MM.1S (cell line): ENCODE measurements around the gene SECISBP2.

Experiments used
- DNase-seq: peaks from one replicate; pipeline ENCODE4 v3.0.0-alpha.2; 2015
- H2AFZ ChIP-seq: fragments of 300-600 bp; sonication (generic); 2 replicates; pipeline ENCODE4 v1.6.0; 2016; ENCODE audit warnings: antibody characterized with exemption, low read length
- H3F3A ChIP-seq: fragments of 300-600 bp; sonication (generic); 2 replicates; pipeline ENCODE4 v1.6.1; 2016; ENCODE audit warnings: mild to moderate bottlenecking, antibody characterized with exemption, low read length, moderate library complexity, mixed read lengths; ENCODE audit not compliant: insufficient read depth
- H3K27ac ChIP-seq: fragments of 300-600 bp; sonication (generic); 2 replicates; pipeline ENCODE4 v1.5.1; 2016; ENCODE audit warnings: mild to moderate bottlenecking, low read length
- H3K27me3 ChIP-seq: fragments of 300-600 bp; sonication (generic); replicated peaks from 2 replicates; pipeline ENCODE4 v1.6.0; 2016; ENCODE audit warnings: low read length; ENCODE audit not compliant: insufficient read depth
- H3K36me3 ChIP-seq: fragments of 300-600 bp; sonication (generic); replicated peaks from 2 replicates; pipeline ENCODE4 v1.6.1; 2016; ENCODE audit warnings: mild to moderate bottlenecking, low read length, mixed read lengths; ENCODE audit not compliant: insufficient read depth
- H3K4me1 ChIP-seq: fragments of 300-600 bp; sonication (generic); 2 replicates; pipeline ENCODE4 v1.6.1; 2016; ENCODE audit warnings: low read length, mixed read lengths
- H3K4me2 ChIP-seq: fragments of 300-600 bp; sonication (generic); 2 replicates; pipeline ENCODE4 v1.6.0; 2016; ENCODE audit warnings: low read depth, low read length
- H3K4me3 ChIP-seq: fragments of 300-600 bp; sonication (generic); 2 replicates; pipeline ENCODE4 v1.5.1; 2016; ENCODE audit warnings: low read length, mixed read lengths
- H3K79me2 ChIP-seq: fragments of 300-600 bp; sonication (generic); 2 replicates; pipeline ENCODE4 v1.6.1; 2016; ENCODE audit warnings: mixed run types, low read length, mixed read lengths
- H3K9ac ChIP-seq: fragments of 300-600 bp; sonication (generic); 2 replicates; pipeline ENCODE4 v1.6.1; 2016; ENCODE audit warnings: low read length, mixed read lengths
- H3K9me2 ChIP-seq: fragments of 300-600 bp; sonication (generic); replicated peaks from 2 replicates; pipeline ENCODE4 v1.6.1; 2016; ENCODE audit warnings: mild to moderate bottlenecking, low read length, mixed read lengths; ENCODE audit not compliant: insufficient read depth
- H3K9me3 ChIP-seq: fragments of 300-600 bp; sonication (generic); replicated peaks from 2 replicates; pipeline ENCODE4 v1.6.1; 2016; ENCODE audit warnings: mild to moderate bottlenecking, low read length, mixed read lengths; ENCODE audit not compliant: insufficient read depth
- H4K20me1 ChIP-seq: fragments of 300-600 bp; sonication (generic); 2 replicates; pipeline ENCODE4 v1.6.1; 2016; ENCODE audit warnings: mild to moderate bottlenecking, low read length, moderate library complexity, mixed read lengths; ENCODE audit not compliant: insufficient read depth
- CTCF ChIP-seq: fragments of 300-600 bp; sonication (generic); IDR thresholded peaks from 2 replicates; pipeline ENCODE4 v1.5.1; 2016; ENCODE audit warnings: antibody characterized with exemption, low read length, mixed read lengths
- EZH2 ChIP-seq: fragments of 300-600 bp; sonication (generic); optimal IDR thresholded peaks from 2 replicates; pipeline ENCODE3; 2017; ENCODE audit warnings: low read depth, mild to moderate bottlenecking, antibody characterized with exemption, low read length, mixed read lengths
- EZH2phosphoT487 ChIP-seq: fragments of 300-600 bp; sonication (generic); IDR thresholded peaks from 2 replicates; pipeline ENCODE4 v1.6.1; 2018; ENCODE audit warnings: antibody characterized with exemption, low read length

SECISBP2 gene

GRCh38 chr9:89397471-89397870, 79.2 kb downstream of the SECISBP2 start:
- Histone ChIP-seq H3K4me2 (no peak overlapping the region), H2AFZ (no peak overlapping the region), H3K79me2 (peaks cover 70% of the 10 kb centered on the region), H3K9ac (no peak overlapping the region), H3K9me3 (no peaks in the 10 kb centered on the region), H3K36me3 (peaks cover 10% of the 10 kb centered on the region; the same call in 1 of the 2 replicates), H3F3A (no peaks in the 10 kb centered on the region; the same call in 1 of the 2 replicates), H4K20me1 (no peaks in the 10 kb centered on the region), H3K27me3 (no peaks in the 10 kb centered on the region), H3K4me3 (no peak overlapping the region), H3K27ac (no peak overlapping the region), H3K4me1 (no peaks in the 10 kb centered on the region), H3K9me2 (no peaks in the 10 kb centered on the region)
- TF ChIP-seq EZH2phosphoT487: no peak
- TF ChIP-seq EZH2: no peak
- no peak for TF ChIP-seq CTCF
- DNase-seq: no peak

GRCh38 chr9:89398621-89399020, 80.3 kb downstream of the SECISBP2 start:
- Histone ChIP-seq H3K9ac (no peak overlapping the region), H3K27me3 (no peaks in the 10 kb centered on the region), H3K4me1 (no peaks in the 10 kb centered on the region), H3F3A (no peaks in the 10 kb centered on the region; the same call in 1 of the 2 replicates), H3K9me2 (no peaks in the 10 kb centered on the region), H3K4me2 (no peak overlapping the region), H3K79me2 (peaks cover 77% of the 10 kb centered on the region), H2AFZ (no peak overlapping the region), H3K4me3 (no peak overlapping the region), H3K27ac (no peak overlapping the region), H3K36me3 (peaks cover 10% of the 10 kb centered on the region; the same call in 1 of the 2 replicates), H3K9me3 (no peaks in the 10 kb centered on the region), H4K20me1 (no peaks in the 10 kb centered on the region)
- no peak for TF ChIP-seq EZH2
- TF ChIP-seq CTCF: no peak
- TF ChIP-seq EZH2phosphoT487: no peak
- DNase-seq: no peak

GRCh38 chr9:89400403-89401116, 82.3 kb downstream of the SECISBP2 start:
- H3K4me1 ChIP-seq: peaks cover 5% of the 10 kb centered on the region
- peaks cover 85% of the 10 kb centered on the region for H3K79me2 ChIP-seq
- H3K27me3 ChIP-seq: no peaks in the 10 kb centered on the region
- no peaks in the 10 kb centered on the region for H3K9me2 ChIP-seq
- no peaks in the 10 kb centered on the region for H3K9me3 ChIP-seq
- no peaks in the 10 kb centered on the region for H4K20me1 ChIP-seq
- TF ChIP-seq CTCF: no peak
- TF ChIP-seq EZH2phosphoT487: no peak
- TF ChIP-seq EZH2: no peak
- peaks cover under 1% of the 10 kb centered on the region; the same call in 1 of the 2 replicates for H3F3A ChIP-seq
- no peak for DNase-seq
- H3K4me3 ChIP-seq: no peak overlapping the region
- H2AFZ ChIP-seq: no peak overlapping the region
- H3K9ac ChIP-seq: no peak overlapping the region
- H3K4me2 ChIP-seq: no peak overlapping the region
- no peak overlapping the region for H3K27ac ChIP-seq
- peaks cover 8% of the 10 kb centered on the region for H3K36me3 ChIP-seq
